ENCODE measurements around the gene ZSWIM1. TPM values are rescaled to one million over a fixed set of nuclear protein-coding genes. Genes with fewer than 3 reads are reported as not detected.

ZSWIM1 gene
- total RNA-seq, 1 experiment from 2014 or later = 13.0 TPM

GRCh38 chr20:45919542-45920399, 38.7 kb downstream of the ZSWIM1 start:
- H3K4me1 ChIP-seq (ENCODE audit: control insufficient read depth in 1 of 2, insufficient read depth in 2 of 2, low read length in 2 of 2) = no peaks in the 10 kb centered on the region
- H3K4me3 ChIP-seq (replicated peaks in 1 of 2; ENCODE audit: low read depth in 1 of 2, low read length in 2 of 2) = no peak overlapping the region
- no peak overlapping the region for H3K4me2 ChIP-seq (ENCODE audit: low read length)
- H3K9me2 ChIP-seq (ENCODE audit: insufficient read depth) = no peaks in the 10 kb centered on the region
- RAD21 ChIA-PET (ENCODE audit: low non-redundant PET in 1 of 2, low total read pairs in 2 of 2, uncharacterized antibody in 2 of 2, unreplicated experiment in 2 of 2) = no interaction called here
- no peak for ATAC-seq
- no peaks in the 10 kb centered on the region for H3K9me3 ChIP-seq (ENCODE audit: control insufficient read depth in 1 of 2, insufficient read depth in 1 of 2, low read depth in 1 of 2, low read length in 2 of 2)
- CTCF ChIA-PET = interaction anchor here (0.6 kb wide), 1 partner anchor 13 kb away, joined by 4 read pairs; no protein-coding TSS in a partner anchor
- no peak for DNase-seq (ENCODE audit: low read depth, low spot score)
- H3K36me3 ChIP-seq (ENCODE audit: control insufficient read depth in 1 of 2, insufficient read depth in 2 of 2, low read length in 2 of 2) = no peaks in the 10 kb centered on the region
- no TSS peak for BruUV-seq (replicated peaks)
- intact Hi-C loops (cut with micrococcal nuclease) = no loop called here
- H3K27me3 ChIP-seq (ENCODE audit: insufficient read depth, low read length) = no peaks in the 10 kb centered on the region
- no peaks in the 10 kb centered on the region for H3K79me2 ChIP-seq (ENCODE audit: insufficient read depth, low read length)
- POLR2A ChIA-PET = interaction anchor here (3.2 kb wide), 1 partner anchor 14 kb away, joined by 12 read pairs; the partner anchor contains the start of gene PCIF1
- no peak overlapping the region for H3K27ac ChIP-seq (ENCODE audit: low read depth, low read length)
- H2AFZ ChIP-seq (ENCODE audit: low read depth, low read length, poor library complexity, severe bottlenecking) = no peak overlapping the region
- TF ChIP-seq YY1 (IDR thresholded peaks at IDR 0.05; ENCODE audit: extremely low read depth, insufficient replicate concordance, low read depth, low read length) (no peak), POLR2A (IDR thresholded peaks at IDR 0.05; ENCODE audit: borderline replicate concordance, extremely low read depth, insufficient read depth, insufficient read length) (no peak), EGR1 (IDR thresholded peaks at IDR 0.05; ENCODE audit: low read depth) (no peak), TCF7L2 (IDR thresholded peaks at IDR 0.05; ENCODE audit: borderline replicate concordance, extremely low read depth, insufficient read depth, insufficient read length) (no peak), SRF (IDR thresholded peaks at IDR 0.05; ENCODE audit: low read depth) (no peak), SP1 (IDR thresholded peaks at IDR 0.05; ENCODE audit: low read depth) (no peak), FOSL1 (IDR thresholded peaks at IDR 0.05; ENCODE audit: low read depth) (no peak), CBX3 (IDR thresholded peaks at IDR 0.05; ENCODE audit: low read depth) (no peak), ELF1 (IDR thresholded peaks at IDR 0.05; ENCODE audit: borderline replicate concordance, low read depth) (no peak), REST (IDR thresholded peaks at IDR 0.05; ENCODE audit: low read depth) (no peak), EZH2 (IDR thresholded peaks at IDR 0.05) (no peak), MAX (IDR thresholded peaks at IDR 0.05) (no peak), ATF3 (IDR thresholded peaks at IDR 0.05) (no peak), ZNF274 (IDR thresholded peaks at IDR 0.05; ENCODE audit: low read depth, low read length) (no peak), SIN3A (IDR thresholded peaks at IDR 0.05; ENCODE audit: low read depth) (no peak), CEBPB (IDR thresholded peaks at IDR 0.05; ENCODE audit: low read depth) (no peak), POLR2AphosphoS5 (IDR thresholded peaks at IDR 0.05; ENCODE audit: low read depth, low read length) (no peak), RAD21 (IDR thresholded peaks at IDR 0.05; ENCODE audit: low read depth) (no peak), ZFX (IDR thresholded peaks at IDR 0.05) (no peak)
- H4K20me1 ChIP-seq (ENCODE audit: insufficient read depth) = no peaks in the 10 kb centered on the region
- no peak overlapping the region for H3K9ac ChIP-seq (ENCODE audit: low read length)

All from HCT116 (cell line).